Colonic mucosa (tissue), 4 donors: ENCODE measurements around the gene PDXP. TPM values are rescaled to one million over a fixed set of nuclear protein-coding genes. Genes with fewer than 3 reads are reported as not detected.

ENCODE experiments used
- DNase-seq: peaks from one replicate; pipeline ENCODE4 v3.0.0-alpha.2; 2020
- H3K27ac ChIP-seq: fragments of 200-600 bp; one replicate; pipeline ENCODE4 v1.8.0; 2021
- H3K27me3 ChIP-seq: fragments of 200-600 bp; one replicate; pipeline ENCODE4 v1.8.0; 2021
- H3K36me3 ChIP-seq: fragments of 200-600 bp; one replicate; pipeline ENCODE4 v1.8.0; 2021
- H3K4me1 ChIP-seq: fragments of 200-600 bp; one replicate; pipeline ENCODE4 v1.8.0; 2021; ENCODE audit warnings: mild to moderate bottlenecking
- H3K4me3 ChIP-seq: fragments of 200-600 bp; one replicate; pipeline ENCODE4 v1.8.0; 2021
- H3K9ac ChIP-seq, 2 donors: one replicate each; pipeline ENCODE4 v1.7.0; 2013; ENCODE audit warnings: control low read depth in 2 of 2, low read depth in 2 of 2, low read length in 2 of 2
- H3K9me3 ChIP-seq: fragments of 200-600 bp; one replicate; pipeline ENCODE4 v1.8.0; 2021
- intact Hi-C: fragments of 100-400 bp; cut with DNase I; formaldehyde crosslinking; loops from one replicate; pipeline ENCODE4 v1.14.1; 2022
- total RNA-seq, 2 donors: library from RNA; stranded (reverse); fragmentation: NEBNext Ultra II Directional in 1 of 2; extraction: Animal tissue kit (Norgen Biotek cat#: 25700) in 1 of 2; gene quantifications; one replicate each; pipeline ENCODE4 v1.2.1, GENCODE V29; 2021
- TF ChIP-seq, protein P1 (sequence below): fragments of 200-600 bp; IDR thresholded peaks from one replicate; pipeline ENCODE4 v1.8.0; 2022; ENCODE audit warnings: antibody characterized with exemption, mild to moderate bottlenecking
- donor health status: healthy.
- donor health status: DM: no; HTN: no; CAD: no.
- donor health status: DM: no; HTN: no; CAD: no.

The PDXP gene
- total RNA-seq, 2 donors from 2014 or later, result 24.5 to 34.0 TPM

DNA sequence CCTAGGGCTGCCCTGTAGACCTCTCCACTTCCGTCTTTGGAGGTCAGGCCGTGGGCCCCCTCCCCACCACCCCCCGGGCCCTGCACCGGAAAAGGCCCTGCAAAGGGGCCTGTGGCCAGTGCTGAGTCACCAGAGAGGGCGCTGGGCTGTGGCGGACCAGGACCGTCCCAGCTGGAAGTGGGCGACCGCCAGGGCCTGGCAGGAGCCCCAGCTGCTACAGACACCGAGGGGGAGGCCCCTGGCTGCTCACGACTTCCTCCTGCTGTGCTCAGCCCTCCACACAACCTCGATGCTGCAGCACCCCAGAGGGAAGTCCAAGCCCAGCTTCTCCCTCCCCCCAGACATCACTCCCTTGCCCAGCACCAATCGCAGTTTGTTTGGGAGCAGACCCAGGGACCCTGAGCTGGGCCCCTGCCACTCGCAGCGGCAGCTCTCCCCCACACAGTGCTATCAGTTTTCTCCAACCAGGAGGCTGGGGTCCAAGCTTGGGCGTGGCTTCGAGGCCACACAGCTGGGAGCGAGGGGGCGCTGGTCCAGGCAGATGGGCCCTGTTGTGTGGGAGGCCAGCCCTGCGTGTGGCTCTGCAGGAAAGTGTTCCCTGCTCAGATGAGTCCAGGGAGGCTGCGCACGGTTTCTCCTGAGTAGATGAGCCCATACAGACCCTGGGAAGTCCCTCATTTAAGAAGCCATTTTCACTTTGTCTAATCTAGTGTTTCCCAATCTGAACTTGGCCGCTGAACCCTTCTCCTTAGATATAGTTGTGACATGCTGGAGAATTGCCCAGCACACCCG lies 24.7 kb upstream of the PDXP start:
- no peaks in the 10 kb centered on the region for H3K27me3 ChIP-seq
- intact Hi-C loops, result no loop called here
- H3K4me1 ChIP-seq, result peaks cover 33% of the 10 kb centered on the region
- peak overlapping the region; percentile 66 for H3K27ac ChIP-seq
- TF ChIP-seq, protein P1, sequence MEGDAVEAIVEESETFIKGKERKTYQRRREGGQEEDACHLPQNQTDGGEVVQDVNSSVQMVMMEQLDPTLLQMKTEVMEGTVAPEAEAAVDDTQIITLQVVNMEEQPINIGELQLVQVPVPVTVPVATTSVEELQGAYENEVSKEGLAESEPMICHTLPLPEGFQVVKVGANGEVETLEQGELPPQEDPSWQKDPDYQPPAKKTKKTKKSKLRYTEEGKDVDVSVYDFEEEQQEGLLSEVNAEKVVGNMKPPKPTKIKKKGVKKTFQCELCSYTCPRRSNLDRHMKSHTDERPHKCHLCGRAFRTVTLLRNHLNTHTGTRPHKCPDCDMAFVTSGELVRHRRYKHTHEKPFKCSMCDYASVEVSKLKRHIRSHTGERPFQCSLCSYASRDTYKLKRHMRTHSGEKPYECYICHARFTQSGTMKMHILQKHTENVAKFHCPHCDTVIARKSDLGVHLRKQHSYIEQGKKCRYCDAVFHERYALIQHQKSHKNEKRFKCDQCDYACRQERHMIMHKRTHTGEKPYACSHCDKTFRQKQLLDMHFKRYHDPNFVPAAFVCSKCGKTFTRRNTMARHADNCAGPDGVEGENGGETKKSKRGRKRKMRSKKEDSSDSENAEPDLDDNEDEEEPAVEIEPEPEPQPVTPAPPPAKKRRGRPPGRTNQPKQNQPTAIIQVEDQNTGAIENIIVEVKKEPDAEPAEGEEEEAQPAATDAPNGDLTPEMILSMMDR, result no peak
- DNase-seq, result peak; percentile 74
- H3K9me3 ChIP-seq, result no peaks in the 10 kb centered on the region
- H3K9ac ChIP-seq, result peak overlapping the region; percentile 48 to 62
- H3K4me3 ChIP-seq, result no peak overlapping the region
- no peaks in the 10 kb centered on the region for H3K36me3 ChIP-seq

DNA sequence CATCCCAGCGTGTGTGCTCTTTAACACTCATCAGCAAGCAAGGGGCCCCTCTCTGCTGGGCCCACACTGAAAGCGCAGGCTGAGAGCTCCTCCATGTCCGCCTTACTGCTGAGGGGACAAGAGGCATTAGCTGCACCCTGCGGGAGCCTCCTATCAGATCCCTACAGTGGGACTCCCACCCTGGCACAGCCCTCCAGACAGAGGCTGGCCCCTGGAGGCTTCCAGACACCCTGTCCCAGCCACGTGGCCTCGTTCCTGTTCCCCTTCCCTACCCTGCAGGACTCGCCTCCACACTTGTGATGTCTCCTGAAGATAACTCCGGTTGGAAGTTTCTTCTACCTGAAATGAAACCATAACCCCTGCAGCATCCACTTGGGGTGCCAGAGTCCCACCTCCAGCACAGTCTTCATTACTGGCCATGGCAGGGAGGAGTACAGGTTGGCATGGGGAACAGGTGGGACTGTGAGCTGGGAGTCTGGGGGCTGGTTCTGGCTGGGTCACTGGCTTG lies 24.1 kb upstream of the PDXP start:
- Histone ChIP-seq H3K4me3 (no peak overlapping the region), H3K27ac (peak overlapping the region; percentile 66), H3K9ac (peak overlapping the region; percentile 39 to 62), H3K27me3 (no peaks in the 10 kb centered on the region), H3K9me3 (no peaks in the 10 kb centered on the region), H3K36me3 (no peaks in the 10 kb centered on the region), H3K4me1 (peaks cover 33% of the 10 kb centered on the region)
- no peak for DNase-seq
- TF ChIP-seq, protein P1, result no peak
- intact Hi-C loops, result no loop called here

DNA sequence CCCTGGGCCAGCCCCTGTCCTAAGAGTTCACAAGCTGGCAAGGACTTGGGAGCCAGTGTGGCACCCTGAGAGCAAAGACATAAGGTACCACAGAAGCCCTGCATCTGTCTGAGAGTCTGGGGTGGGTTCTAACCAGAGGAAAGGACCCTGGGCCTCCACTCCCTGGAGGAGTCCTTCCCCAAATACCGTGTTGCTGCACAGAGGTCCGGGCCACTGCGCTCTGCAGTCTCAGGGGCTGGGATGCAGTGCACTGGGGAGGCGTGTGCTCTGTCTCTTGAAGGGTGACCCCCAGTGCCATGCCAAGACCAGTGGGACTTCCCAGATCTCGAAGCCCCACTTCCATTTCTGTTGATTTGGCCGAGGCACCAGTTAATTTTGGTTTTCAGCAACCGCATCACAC lies 23.4 kb upstream of the PDXP start:
- intact Hi-C loops, result no loop called here
- Histone ChIP-seq H3K27me3 (no peaks in the 10 kb centered on the region), H3K4me1 (peaks cover 33% of the 10 kb centered on the region), H3K4me3 (no peak overlapping the region), H3K27ac (peak overlapping the region; percentile 66), H3K36me3 (no peaks in the 10 kb centered on the region), H3K9ac (peak overlapping the region; percentile 39 to 62), H3K9me3 (no peaks in the 10 kb centered on the region)
- TF ChIP-seq, protein P1, result no peak
- no peak for DNase-seq

DNA sequence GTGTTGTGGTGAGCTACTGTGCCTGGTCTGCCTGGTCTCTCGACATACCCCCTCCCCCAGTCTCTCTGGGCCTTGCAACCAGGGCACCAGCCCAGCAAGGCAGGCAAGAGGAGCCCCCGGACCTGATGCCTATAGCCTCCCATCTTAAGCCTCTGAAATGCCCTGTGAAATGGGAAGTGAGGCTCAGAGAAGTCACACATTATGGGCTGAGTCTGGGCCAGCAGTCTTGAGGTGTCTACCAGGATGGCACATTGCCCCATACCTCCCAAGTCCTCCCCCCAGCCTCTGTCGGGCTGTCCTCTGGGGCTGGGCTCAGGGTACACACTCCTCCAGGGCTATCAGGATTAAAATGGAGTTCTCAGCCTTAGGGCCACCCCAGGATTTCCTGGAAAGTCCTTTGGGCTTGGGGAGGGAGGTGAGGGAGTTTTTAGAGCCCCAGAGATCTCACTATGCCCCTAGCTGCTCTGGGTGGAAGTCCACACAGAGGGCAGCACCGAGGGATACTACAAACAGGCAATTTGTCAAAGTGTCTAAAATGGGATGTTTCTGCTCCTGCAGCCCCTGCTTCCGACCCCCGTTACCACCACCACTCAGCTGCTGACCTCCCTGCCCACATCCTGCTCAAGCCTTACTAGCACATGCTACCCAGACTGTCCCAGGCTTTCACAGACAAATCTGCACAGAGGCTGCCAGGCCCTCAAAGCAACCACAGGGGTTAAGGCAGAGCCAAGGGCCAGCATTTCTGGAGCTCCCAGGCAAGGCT lies 22.2 kb upstream of the PDXP start:
- DNase-seq, result no peak
- no peaks in the 10 kb centered on the region for H3K27me3 ChIP-seq
- peaks cover 33% of the 10 kb centered on the region for H3K4me1 ChIP-seq
- no peaks in the 10 kb centered on the region for H3K36me3 ChIP-seq
- intact Hi-C loops, result no loop called here
- no peak overlapping the region for H3K4me3 ChIP-seq
- H3K27ac ChIP-seq, result no peak overlapping the region
- TF ChIP-seq, protein P1, result no peak
- H3K9me3 ChIP-seq, result no peaks in the 10 kb centered on the region
- H3K9ac ChIP-seq, result peak overlapping the region in 1 of 2 donors; percentile 68

DNA sequence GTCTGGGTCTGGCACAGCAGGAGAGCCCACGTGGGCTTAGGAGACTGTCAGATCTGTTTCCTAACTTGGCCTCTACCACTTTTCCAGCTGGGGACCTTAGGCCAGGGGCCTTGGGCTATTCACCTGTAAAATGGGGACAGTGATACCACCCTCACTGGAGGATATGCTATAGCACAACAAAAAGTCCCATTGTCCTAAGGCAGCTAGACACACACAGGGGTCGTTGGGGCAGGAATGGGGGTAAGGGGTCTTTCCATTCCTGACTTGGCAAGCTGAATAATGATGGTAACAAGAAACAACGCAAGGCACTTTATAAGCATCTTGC lies 21.6 kb upstream of the PDXP start:
- H3K9me3 ChIP-seq, result no peaks in the 10 kb centered on the region
- no peaks in the 10 kb centered on the region for H3K27me3 ChIP-seq
- no peak overlapping the region for H3K4me3 ChIP-seq
- H3K9ac ChIP-seq, result peak overlapping the region in 1 of 2 donors; percentile 68
- DNase-seq, result no peak
- peaks cover 37% of the 10 kb centered on the region for H3K4me1 ChIP-seq
- TF ChIP-seq, protein P1, result no peak
- H3K36me3 ChIP-seq, result peaks cover under 1% of the 10 kb centered on the region
- intact Hi-C loops, result no loop called here
- H3K27ac ChIP-seq, result no peak overlapping the region
